Adrenal gland (tissue), 5 donors: ENCODE results near the gene FILIP1.

ENCODE experiments used
- CTCF ChIP-seq, 6 experiments: fragments of 450-650 bp in 4 of 6; fragments of 200-600 bp in 2 of 6; sonication (generic) in 1 of 6; IDR thresholded peaks; 1 replicate in 5 of 6; 2 replicates in 1 of 6; pipeline versions ENCODE4 v1.5.1 to v1.8.0; 2016 to 2021; ENCODE audit warnings: antibody characterized with exemption in 6 of 6, mild to moderate bottlenecking in 2 of 6, moderate library complexity in 1 of 6
- POLR2A ChIP-seq, 2 donors: fragments of 450-650 bp; IDR thresholded peaks; one replicate each; pipeline ENCODE4 v1.6.1; 2017; ENCODE audit warnings: antibody characterized with exemption in 2 of 2, mild to moderate bottlenecking in 2 of 2, moderate library complexity in 1 of 2
- donor health status: DM: no; HTN: no; CAD: no.

DNA sequence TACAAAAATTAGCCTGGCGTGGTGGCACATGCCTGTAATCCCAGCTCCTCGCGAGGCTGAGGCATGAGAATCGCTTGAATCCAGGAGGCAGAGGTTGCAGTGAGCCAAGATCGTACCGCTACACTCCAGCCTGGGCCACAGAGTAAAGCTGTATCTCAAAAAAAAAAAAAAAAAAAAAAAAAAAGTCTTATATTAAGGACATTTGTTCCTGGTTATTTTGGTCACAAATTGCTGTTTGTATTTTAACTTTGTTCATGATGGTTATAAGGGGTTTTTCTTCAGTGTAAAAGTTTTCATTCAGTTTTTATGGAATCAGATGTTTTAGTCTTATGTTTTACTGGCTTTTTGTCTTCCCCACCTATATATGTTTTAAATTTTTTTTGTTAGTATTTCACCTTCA lies 13.9 kb downstream of the FILIP1 start:
- TF ChIP-seq CTCF (IDR thresholded peaks at IDR 0.05) (no peak), POLR2A (IDR thresholded peaks at IDR 0.05) (no peak)
